Measurements from ENCODE around the gene PRKCB.

The PRKCB gene

DNA sequence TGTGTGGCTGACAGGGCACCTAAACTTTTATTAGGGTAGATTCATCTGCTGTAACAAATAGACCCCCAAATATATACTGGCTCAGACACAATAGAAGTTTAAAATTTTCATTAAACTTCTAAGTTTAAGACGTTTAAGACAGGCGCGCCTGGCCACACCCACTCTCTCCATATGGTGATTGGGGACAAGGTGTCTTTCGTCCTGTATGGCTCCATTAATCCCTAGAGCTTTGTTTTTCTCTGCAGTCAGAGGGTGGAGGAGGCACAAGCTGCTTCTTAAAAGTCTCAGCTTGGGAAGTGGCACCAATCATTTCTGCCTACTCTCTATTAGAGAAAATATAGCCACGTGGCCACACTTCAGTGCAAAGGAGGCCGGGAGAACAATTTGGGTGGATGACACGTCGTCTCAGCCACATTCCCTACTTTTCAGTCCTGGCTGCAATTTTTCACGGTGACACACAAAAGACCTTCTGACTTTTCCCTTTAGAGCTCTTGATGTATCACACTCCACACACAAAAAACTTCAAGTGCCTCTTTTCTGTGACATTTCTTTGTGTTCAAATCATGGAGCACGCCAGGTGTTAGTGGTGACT lies 294.8 kb downstream of the PRKCB start:
- no peak for DNase-seq (ENCODE audit: low read depth)
- TF ChIP-seq, protein P1, sequence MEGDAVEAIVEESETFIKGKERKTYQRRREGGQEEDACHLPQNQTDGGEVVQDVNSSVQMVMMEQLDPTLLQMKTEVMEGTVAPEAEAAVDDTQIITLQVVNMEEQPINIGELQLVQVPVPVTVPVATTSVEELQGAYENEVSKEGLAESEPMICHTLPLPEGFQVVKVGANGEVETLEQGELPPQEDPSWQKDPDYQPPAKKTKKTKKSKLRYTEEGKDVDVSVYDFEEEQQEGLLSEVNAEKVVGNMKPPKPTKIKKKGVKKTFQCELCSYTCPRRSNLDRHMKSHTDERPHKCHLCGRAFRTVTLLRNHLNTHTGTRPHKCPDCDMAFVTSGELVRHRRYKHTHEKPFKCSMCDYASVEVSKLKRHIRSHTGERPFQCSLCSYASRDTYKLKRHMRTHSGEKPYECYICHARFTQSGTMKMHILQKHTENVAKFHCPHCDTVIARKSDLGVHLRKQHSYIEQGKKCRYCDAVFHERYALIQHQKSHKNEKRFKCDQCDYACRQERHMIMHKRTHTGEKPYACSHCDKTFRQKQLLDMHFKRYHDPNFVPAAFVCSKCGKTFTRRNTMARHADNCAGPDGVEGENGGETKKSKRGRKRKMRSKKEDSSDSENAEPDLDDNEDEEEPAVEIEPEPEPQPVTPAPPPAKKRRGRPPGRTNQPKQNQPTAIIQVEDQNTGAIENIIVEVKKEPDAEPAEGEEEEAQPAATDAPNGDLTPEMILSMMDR (IDR thresholded peaks at IDR 0.05; ENCODE audit: low read depth, low read length, missing control alignments), result no peak
- no peak overlapping the region for H3K4me3 ChIP-seq (ENCODE audit: low read depth, low read length)

DNA sequence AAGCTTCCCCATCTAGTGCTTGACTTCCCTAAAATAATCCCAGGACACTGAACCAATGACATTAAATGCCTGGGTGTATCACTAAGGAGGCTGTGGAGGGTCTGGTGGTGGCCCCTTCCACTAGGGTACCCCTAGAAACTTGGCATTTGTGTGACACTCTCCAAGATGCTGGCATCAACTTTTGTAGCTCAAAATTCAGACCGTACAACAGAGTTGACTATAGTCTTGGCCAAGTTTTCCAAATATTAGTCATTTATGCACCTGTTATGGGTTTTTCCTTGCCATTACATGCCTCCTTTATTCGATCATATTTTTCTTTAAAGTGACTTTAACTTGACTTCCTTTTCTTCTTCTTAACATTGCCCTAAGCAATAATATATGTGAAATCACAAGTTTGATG lies 295.5 kb downstream of the PRKCB start:
- DNase-seq (ENCODE audit: low read depth), result no peak
- TF ChIP-seq, protein P1 (IDR thresholded peaks at IDR 0.05; ENCODE audit: low read depth, low read length, missing control alignments), result no peak
- no peak overlapping the region for H3K4me3 ChIP-seq (ENCODE audit: low read depth, low read length)

DNA sequence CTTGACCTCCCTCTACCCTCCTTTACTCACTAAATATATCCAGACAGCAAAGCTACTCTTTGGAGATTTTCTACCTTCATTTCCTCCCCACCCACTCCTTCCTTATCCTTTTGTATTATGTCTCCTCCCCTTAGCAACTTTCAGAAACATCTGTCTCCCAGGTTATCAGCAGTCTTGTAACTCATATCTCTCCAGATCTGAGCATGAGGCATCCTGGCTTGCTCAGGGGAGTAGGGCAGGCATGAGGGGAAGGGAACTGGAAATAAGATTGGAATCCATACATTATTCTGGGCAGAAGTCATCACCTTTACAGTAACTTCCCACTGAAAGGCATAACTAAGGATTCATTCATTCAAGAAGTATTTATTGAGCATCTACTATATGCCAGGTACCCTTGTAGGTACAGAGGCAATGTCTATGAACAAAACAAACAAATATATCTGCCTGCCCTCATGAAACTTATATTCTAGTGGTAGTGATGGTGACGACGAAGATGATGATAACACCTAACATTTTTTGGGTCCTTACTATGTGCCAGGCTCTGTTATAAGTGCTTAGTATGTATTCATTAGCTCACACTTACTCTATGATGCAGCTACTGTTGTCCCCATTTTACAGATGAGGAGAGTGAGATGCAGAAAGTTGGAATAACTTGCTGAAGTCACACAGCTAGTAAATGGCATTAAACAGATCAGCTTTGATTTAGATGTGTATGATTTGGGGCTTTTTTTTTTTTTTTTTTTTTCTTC lies 296.4 kb downstream of the PRKCB start:
- TF ChIP-seq, protein P1 (IDR thresholded peaks at IDR 0.05; ENCODE audit: low read depth, low read length, missing control alignments), result no peak
- no peak for DNase-seq (ENCODE audit: low read depth)
- H3K4me3 ChIP-seq (ENCODE audit: low read depth, low read length), result no peak overlapping the region

DNA sequence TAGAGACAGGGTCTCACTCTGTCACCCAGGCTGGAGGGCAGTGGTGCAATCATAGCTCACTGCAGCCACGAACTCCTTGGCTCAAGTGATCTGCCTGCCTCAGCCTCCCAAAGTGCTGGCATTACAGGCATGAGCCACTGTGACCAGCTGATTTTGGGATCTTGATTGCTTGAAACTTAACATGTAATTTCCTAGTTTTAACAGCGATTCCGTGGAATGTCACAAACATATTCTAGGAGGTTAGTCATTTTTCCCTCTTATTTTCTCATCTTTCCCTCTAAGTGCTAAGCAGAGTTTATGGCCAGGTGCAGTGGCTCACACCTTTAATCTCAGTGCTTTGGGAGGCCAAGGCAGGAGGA lies 297.0 kb downstream of the PRKCB start:
- TF ChIP-seq, protein P1 (IDR thresholded peaks at IDR 0.05; ENCODE audit: low read depth, low read length, missing control alignments), result no peak
- no peak for DNase-seq (ENCODE audit: low read depth)
- H3K4me3 ChIP-seq (ENCODE audit: low read depth, low read length), result no peak overlapping the region

DNA sequence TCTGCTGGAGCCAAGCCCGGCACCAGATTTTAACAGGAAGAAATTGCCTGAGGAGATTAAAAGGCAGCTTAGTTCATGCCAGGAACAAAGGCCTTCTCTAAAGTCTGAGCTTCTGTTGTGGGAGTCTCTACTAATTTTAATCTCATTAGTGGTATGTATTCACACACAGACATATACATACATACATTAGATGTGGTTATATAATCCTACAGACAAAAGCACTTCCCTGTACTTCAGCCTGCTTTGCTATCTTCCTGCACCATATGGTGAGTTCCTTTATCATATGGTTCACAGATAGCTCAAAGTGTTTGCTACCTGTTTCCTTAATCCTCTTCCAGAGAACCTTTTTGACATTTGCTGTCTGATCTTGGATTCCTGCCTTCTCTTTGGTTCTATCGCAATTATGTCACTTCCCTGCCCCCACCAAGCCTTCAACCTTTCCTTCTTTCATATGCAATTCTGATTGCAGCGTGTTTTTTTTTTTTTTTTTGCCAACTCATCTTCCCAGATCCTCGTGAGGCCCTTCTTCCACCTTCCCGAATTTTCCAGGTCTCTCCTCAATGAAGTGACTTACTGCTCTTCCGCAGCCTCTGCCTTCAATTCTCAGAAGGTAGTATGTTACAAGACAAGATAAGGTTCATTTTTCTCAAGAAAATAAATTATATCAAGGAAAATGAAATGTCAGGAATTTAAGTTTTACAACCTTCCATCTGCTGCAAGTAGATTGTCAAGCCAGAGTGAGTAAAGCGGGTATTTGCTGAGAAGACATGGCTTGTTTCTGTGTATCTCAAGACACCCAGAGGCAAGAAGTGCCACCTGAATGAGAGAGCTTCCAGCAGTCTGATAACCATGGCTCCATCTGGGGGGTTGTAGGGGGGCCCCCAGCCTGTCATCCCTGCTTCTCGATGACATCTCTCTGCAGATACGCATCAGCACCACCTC lies 300.1 kb downstream of the PRKCB start:
- TF ChIP-seq, protein P1 (IDR thresholded peaks at IDR 0.05; ENCODE audit: low read depth, low read length, missing control alignments), result no peak
- H3K4me3 ChIP-seq (ENCODE audit: low read depth, low read length), result no peak overlapping the region

DNA sequence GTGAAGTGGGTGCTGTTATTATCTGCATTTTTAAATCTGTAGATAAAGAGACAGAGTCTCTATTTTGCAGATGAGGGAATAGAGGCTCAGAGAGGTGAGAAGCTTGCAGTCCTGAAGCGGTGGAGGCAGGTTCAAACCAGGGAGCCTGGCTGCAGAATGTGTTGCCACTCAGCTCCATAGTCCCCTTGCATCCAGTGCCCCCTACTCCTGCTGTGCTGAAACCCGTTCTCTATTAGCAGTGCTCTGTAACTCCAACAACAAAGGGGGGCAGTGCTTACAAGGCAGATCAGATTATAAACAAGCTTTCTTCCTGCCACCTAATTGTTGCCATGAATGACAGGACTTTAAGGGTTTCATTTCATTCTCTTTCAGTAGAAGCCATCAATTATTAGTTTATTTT lies 302.2 kb downstream of the PRKCB start:
- H3K4me3 ChIP-seq (ENCODE audit: low read depth, low read length), result no peak overlapping the region
- TF ChIP-seq, protein P1 (IDR thresholded peaks at IDR 0.05; ENCODE audit: low read depth, low read length, missing control alignments), result no peak
- no peak for DNase-seq (ENCODE audit: low read depth)

More for the DNA sequence above, 300.1 kb downstream of the PRKCB start:
- no peak for DNase-seq (ENCODE audit: low read depth)

All from GM12864 (cell line).